HL-60/S4 (cell line): ENCODE data around the gene TIPRL.
"Not testable (repeated sequence)": the region's sequence is repeated elsewhere in the genome, so short reads cannot be mapped to it uniquely, and the experiment has no call there.

ENCODE experiments used
- in situ Hi-C: fragments of 300-500 bp; cut with MboI; formaldehyde crosslinking; loops from 2 replicates; pipeline ENCODE4 v1.14.3; 2022; ENCODE audit warnings: low sequenced_read_pairs

TIPRL gene

GRCh38 chr1:168207673-168208072 is 28.9 kb downstream of the TIPRL start:
- in situ Hi-C loops, result not testable (repeated sequence)

- in situ Hi-C loops, result no loop called here
These were observed 31.6 kb downstream of the TIPRL start for GRCh38 chr1:168210312-168210711.

DNA sequence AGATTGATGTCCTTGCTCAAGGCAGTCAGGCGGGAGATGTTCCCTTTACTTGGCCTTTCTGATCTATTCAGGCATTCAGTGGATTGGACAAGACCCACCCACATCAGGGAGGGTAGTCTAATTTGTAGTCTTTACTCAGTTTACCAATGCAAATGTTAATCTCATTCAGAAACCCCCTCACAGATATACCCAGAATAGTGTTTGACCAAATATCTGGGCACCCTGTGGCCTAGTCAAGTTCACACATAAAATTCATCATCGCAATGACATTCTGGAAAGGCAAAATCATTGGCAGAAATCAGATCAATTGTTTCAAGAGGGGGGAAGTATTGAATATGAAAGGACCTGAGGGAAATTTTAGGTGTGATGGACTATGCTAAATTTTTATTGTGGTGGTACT is 34.6 kb downstream of the TIPRL start:
- in situ Hi-C loops, result no loop called here

- in situ Hi-C loops, result no loop called here
These were observed 37.4 kb downstream of the TIPRL start for GRCh38 chr1:168216171-168216570.

- in situ Hi-C loops, result no loop called here
These were observed 38.9 kb downstream of the TIPRL start for GRCh38 chr1:168217664-168218063.

DNA sequence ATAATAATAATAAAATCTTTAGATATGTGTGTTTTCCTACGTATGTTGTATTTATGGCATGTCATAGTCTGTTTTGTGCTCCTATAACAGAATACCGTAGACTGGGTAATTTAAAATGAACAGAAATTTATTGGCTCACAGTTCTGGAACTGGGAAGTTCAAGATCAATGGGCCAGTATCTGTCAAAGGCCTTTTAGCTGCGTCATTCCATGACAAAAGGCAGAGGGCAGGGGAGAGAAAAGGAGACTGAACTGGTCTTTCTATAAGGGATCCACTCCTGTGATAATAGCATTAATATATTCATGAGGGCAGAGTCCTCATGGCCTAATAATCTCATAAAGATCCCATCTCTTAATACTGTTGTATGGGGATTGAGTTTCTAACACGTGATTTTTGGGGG is 39.9 kb downstream of the TIPRL start:
- in situ Hi-C loops, result no loop called here

GRCh38 chr1:168220470-168220871 is 41.7 kb downstream of the TIPRL start:
- in situ Hi-C loops, result no loop called here

- in situ Hi-C loops, result no loop called here
These were observed 42.5 kb downstream of the TIPRL start for GRCh38 chr1:168221275-168221674.

DNA sequence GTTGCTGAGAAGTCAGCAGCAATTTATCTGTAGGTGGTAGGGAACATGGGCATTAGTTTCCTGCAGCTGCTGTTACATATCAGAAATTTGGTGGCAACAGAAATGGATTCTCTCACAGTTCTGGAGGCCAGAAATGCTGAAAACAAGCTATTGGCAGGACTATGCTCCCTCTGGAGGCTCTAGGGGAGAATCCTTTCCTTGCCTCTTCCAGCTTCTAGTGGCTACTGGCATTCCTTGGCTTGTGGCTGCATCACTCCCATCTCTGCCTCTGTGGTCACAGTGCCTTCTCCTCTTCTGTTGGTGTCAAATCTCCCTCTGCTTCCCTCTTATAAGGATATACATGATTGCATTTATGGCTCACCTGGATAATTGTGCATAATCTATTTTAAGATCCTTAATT is 44.5 kb downstream of the TIPRL start:
- in situ Hi-C loops, result no loop called here

DNA sequence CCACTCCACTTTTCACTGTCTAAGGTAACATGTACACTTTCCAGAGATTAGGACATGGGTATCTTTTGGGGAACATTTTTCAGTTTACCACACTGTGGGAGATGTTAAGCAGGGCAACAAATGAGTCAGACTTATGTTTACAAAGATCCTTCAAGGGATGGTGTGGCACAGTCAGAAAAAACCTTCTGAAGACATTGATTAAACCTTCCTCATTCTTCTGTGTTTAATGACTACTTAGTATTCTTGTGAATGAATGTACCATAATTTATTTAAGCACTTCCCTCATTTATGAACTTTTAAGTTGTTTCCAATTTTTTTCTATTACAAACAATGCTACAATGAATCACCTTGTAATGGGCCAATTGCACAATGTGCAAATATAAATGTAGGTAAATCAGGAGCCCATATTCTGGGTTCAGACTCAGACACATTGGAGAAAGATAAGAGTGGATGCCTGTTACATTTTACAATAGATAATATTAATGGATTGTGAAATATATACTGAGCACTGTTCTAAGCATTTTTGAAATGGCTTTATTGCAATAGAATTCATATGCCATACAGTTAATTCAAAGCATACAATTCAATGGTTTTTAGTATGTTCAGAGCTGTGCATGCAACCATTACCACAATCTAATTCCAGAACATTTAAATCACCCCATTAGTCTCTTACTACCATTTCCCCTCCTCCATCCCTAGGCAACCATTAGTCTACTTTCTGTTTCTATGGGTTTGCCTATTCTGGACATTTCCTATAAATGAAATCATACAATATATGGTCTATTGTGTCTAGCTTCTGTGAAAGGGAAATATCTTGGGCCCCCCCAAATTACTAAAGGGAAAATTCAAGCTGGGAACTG is 45.1 kb downstream of the TIPRL start:
- in situ Hi-C loops, result no loop called here

- in situ Hi-C loops, result no loop called here
These were observed 46.2 kb downstream of the TIPRL start for GRCh38 chr1:168224991-168225390.

DNA sequence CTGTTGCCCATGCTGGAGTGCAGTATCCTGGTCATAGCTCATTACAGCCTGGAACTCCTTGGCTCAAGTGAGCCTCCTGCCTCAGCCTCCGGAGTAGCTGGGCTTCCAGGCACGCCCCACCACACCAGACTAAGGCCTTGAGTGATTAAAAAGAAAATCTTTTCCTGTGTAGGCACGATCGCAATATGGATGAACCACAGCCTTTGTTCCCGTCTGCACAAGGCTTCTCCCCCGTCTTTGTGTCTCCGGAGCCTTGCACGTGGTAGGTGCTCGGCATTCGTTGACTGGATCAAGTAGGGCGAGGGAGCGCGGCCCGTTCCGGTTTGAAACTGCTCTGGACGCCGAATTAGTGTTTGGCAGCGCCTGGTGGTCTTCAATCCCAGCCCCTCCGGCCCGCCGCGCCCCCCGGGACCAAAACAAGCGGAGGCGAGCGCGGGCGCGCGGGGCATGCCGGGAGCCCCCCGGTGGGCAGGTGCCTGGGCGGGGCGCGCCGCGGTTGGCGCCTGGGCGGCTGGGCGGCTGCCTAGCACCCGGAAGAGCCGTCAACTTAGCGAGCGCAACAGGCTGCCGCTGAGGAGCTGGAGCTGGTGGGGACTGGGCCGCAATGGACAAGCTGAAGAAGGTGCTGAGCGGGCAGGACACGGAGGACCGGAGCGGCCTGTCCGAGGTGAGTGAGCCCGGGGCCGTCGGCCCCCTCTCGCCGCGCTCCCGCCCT is 46.9 kb downstream of the TIPRL start, which contains the start of gene SFT2D2:
Gene SFT2D2, plus strand, starts transcription at position 529 of the 715 bp plus-strand sequence. Its CDS starts 76 bp downstream, at position 605.
- in situ Hi-C loops, result no loop called here

DNA sequence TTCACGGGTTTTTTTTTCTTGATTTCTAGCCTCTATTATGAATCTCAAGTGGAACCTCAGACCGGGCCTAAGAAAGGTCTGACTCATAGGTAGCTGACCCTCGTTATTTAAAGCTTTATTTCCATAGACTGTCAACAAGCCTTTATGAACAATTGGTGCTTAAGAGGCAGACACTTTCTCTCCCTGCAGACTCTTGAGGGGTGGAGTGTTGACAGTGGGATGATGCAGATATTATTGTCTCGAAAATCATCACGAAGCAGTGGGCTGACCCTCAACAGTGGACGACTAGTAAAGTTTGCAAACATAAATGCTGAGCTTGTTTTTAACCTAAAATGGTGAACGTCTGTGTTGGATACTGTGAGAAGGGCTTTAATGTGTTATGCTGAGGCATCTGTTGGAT is 48.9 kb downstream of the TIPRL start:
- in situ Hi-C loops, result no loop called here

DNA sequence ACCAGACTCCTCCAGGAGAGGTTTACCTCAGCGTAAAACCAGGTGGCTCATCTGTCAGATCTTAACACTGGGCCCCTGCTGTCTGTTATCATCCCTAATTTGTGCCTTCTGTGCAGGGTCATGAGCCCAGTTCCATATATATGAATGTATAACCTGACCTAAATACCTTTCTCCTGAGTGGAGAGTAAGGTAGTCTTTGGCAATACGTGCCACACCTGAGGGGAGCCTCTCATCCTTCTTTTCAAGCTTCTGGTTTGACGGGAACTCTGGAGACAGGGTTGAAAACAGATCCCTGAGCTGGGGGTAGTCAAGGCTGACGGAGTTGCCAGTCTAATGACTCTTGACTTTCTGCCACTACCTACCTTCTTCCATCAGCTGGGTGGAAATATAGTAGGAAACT is 51.1 kb downstream of the TIPRL start:
- in situ Hi-C loops, result no loop called here

DNA sequence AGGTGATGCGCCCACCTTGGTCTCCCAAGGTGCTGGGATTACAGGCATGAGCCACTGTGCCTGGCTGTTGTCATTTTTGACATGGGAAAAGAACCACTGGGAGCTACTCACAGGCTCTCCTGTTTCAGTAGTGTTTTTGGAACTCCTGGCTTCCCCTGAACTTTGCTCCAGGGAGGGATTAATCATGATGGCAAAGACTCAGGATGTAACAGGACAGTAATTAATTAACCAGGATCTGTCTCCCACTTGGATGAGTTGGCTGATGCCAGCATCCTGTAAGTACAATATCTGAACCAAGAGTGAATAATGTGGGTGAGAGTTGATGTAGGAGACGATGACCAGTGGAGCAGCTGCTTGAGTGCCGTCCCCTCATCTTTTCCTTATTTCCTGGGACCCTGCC is 51.9 kb downstream of the TIPRL start:
- in situ Hi-C loops, result no loop called here

- in situ Hi-C loops, result no loop called here
These were observed 56.2 kb downstream of the TIPRL start for GRCh38 chr1:168234846-168235547.

DNA sequence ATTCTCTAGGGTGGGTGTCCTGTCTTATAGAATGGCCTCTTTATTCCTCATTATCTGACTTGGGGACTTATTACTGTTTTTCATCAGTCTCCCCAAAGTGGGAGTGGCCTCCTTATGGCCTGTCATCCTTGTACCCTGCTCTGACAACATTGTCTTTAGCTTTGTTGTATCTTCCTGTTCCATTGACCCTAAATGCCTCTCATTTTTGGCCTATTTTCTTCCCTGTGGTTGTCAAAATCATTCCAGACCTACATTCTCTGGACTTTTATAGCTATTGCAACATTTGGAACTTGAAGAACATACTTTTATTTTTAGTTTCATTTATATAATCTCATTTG is 56.8 kb downstream of the TIPRL start:
- in situ Hi-C loops, result no loop called here

DNA sequence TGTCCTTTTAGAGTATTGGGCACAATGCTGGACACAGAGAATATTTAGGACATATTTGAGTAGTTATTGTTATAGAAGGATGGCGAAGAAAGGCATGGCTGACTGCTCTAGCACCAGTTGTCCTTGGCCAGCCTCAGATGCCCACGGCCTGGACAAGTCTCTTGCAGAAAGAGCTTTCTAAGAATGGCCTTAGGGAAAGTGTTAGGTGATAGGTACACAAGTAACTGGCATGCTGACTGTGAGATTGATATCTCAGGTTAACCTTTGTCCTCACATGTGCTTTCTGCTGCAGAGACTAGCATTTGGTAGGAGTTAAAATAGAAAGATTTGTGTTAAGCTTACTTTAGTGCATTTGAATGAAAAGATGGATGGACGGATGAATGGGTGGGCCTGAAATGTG is 57.2 kb downstream of the TIPRL start:
- in situ Hi-C loops, result no loop called here

- in situ Hi-C loops, result no loop called here
These were observed 58.3 kb downstream of the TIPRL start for GRCh38 chr1:168236836-168237611.

- in situ Hi-C loops, result no loop called here
These were observed 64.4 kb downstream of the TIPRL start for GRCh38 chr1:168243198-168243597.

DNA sequence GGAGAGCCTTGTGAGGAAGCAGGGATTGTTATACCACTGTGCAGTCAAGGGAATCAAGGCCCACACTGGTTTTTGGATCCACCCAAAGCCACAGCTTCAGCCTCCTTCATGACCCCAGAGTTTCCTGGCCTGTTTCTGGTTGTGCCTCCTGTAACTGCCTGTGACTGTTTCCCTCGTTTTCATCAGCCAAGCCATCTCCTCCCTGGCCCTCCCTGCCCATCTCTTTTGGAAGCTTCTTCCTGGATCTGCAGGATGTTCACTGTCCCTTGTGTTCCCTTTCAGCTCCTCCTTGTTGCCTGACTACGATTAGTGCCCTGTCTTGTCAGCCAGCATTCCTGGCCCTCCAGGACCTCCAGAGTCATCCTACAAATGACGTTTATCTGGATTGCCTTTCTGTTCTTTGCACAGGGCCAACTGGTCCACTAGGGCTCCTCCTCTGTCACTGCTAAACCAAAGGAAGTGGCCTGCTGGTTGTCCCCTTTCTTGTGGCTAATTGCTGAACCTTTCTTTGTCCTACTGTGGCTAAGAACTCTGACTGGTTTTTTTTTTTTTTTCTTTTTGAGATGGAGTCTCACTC is 65.0 kb downstream of the TIPRL start:
- in situ Hi-C loops, result no loop called here
